Measurements from ENCODE around the gene BORCS8.

Gene BORCS8

GRCh38 chr19:19192078-19192882 lies at the start of gene BORCS8, which contains the start of gene RFXANK:
Gene BORCS8, minus strand, starts transcription at chr19:19192152. Its CDS starts 35 bp downstream, at chr19:19192117.
Gene RFXANK, plus strand, starts transcription at chr19:19192258. Its CDS starts 1,689 bp downstream, at chr19:19193947.
- no peak for TF ChIP-seq CTCF (IDR thresholded peaks at IDR 0.05)
- Histone ChIP-seq H3K27ac (peak within 1 kb of the TSS; percentile 100), H3K36me3 (peaks cover 7% of the 10 kb centered on the region), H3K4me1 (ENCODE audit: control insufficient read depth in 1 of 2, insufficient read depth in 1 of 2, low read depth in 1 of 2, low read length in 1 of 2) (peaks cover 57 to 64% of the 10 kb centered on the region in 2 experiments), H3K9me3 (no peaks in the 10 kb centered on the region), H3K4me3 (ENCODE audit: low read depth in 1 of 2, low read length in 1 of 2) (peak within 1 kb of the TSS; percentile 98 to 99), H3K27me3 (no peaks in the 10 kb centered on the region)

- Histone ChIP-seq H3K4me3 (ENCODE audit: low read depth in 1 of 2, low read length in 1 of 2) (no peak overlapping the region), H3K27me3 (peaks cover 4% of the 10 kb centered on the region), H3K4me1 (ENCODE audit: control insufficient read depth in 1 of 2, insufficient read depth in 1 of 2, low read depth in 1 of 2, low read length in 1 of 2) (no peaks in the 10 kb centered on the region), H3K9me3 (no peaks in the 10 kb centered on the region), H3K27ac (no peak overlapping the region), H3K36me3 (no peaks in the 10 kb centered on the region)
- TF ChIP-seq CTCF (IDR thresholded peaks at IDR 0.05): no peak
Observed at GRCh38 chr19:19240476-19240875, 48.5 kb upstream of the BORCS8 start.

GRCh38 chr19:19239675-19240074 lies 47.7 kb upstream of the BORCS8 start:
- H3K9me3 ChIP-seq: no peaks in the 10 kb centered on the region
- no peak overlapping the region for H3K4me3 ChIP-seq (ENCODE audit: low read depth in 1 of 2, low read length in 1 of 2)
- TF ChIP-seq CTCF (IDR thresholded peaks at IDR 0.05): no peak
- H3K27ac ChIP-seq: no peak overlapping the region
- no peaks in the 10 kb centered on the region for H3K4me1 ChIP-seq (ENCODE audit: control insufficient read depth in 1 of 2, insufficient read depth in 1 of 2, low read depth in 1 of 2, low read length in 1 of 2)
- H3K27me3 ChIP-seq: peaks cover 4% of the 10 kb centered on the region
- H3K36me3 ChIP-seq: no peaks in the 10 kb centered on the region

GRCh38 chr19:19238126-19238894 lies 46.4 kb upstream of the BORCS8 start:
- Histone ChIP-seq H3K27me3 (peaks cover 4% of the 10 kb centered on the region), H3K4me3 (ENCODE audit: low read depth in 1 of 2, low read length in 1 of 2) (no peak overlapping the region)
- TF ChIP-seq CTCF (IDR thresholded peaks at IDR 0.05): no peak

GRCh38 chr19:19236173-19236572 lies 44.2 kb upstream of the BORCS8 start:
- TF ChIP-seq CTCF (IDR thresholded peaks at IDR 0.05): no peak
- H3K9me3 ChIP-seq: no peaks in the 10 kb centered on the region

More at GRCh38 chr19:19238126-19238894, 46.4 kb upstream of the BORCS8 start:
- Histone ChIP-seq H3K36me3 (no peaks in the 10 kb centered on the region), H3K9me3 (no peaks in the 10 kb centered on the region), H3K27ac (no peak overlapping the region), H3K4me1 (ENCODE audit: control insufficient read depth in 1 of 2, insufficient read depth in 1 of 2, low read depth in 1 of 2, low read length in 1 of 2) (no peaks in the 10 kb centered on the region)

More at GRCh38 chr19:19236173-19236572, 44.2 kb upstream of the BORCS8 start:
- H3K4me1 ChIP-seq (ENCODE audit: control insufficient read depth in 1 of 2, insufficient read depth in 1 of 2, low read depth in 1 of 2, low read length in 1 of 2): no peaks in the 10 kb centered on the region
- H3K4me3 ChIP-seq (ENCODE audit: low read depth in 1 of 2, low read length in 1 of 2): no peak overlapping the region
- H3K36me3 ChIP-seq: no peaks in the 10 kb centered on the region
- H3K27ac ChIP-seq: no peak overlapping the region
- peaks cover 4% of the 10 kb centered on the region for H3K27me3 ChIP-seq
